ENCODE results near the gene MTA1. TPM values are rescaled to one million over a fixed set of nuclear protein-coding genes. Genes with fewer than 3 reads are reported as not detected.

Gene MTA1
- total RNA-seq, 1 experiment from 2014 or later, result 238 TPM

DNA sequence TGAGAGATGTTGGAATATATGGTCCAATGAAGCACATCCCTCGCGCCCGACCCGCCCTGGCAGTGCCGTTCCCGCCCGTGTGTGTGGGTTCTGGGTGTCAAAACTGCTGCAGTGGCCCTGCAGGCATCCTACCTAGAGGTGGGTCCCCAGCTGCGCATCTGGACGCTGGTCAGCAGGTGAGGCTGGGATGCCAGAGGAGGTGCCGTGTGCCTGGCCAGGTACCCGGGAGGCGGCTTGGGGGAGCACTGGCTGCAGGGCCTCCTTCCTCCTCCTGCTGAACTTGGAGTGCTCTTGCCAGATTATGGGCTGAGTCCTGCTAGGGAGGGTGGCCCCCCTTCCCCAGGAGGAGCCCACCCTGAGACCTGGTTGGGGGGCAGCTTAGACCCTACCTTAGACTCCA, 5.2 kb downstream of the MTA1 start:
- intact Hi-C loops (cut with micrococcal nuclease; ENCODE audit: unreplicated experiment), result no loop called here
- ChIA-PET CTCF (no interaction called here), POLR2A (ENCODE audit: low non-redundant PET) (no interaction called here)
- BruUV-seq (replicated peaks), result no TSS peak
- Histone ChIP-seq H3K4me3 (ENCODE audit: low read depth, low read length, poor library complexity, severe bottlenecking) (no peak overlapping the region), H3K4me1 (ENCODE audit: insufficient read depth, low read length, poor library complexity, severe bottlenecking) (peaks cover 16% of the 10 kb centered on the region), H3K27ac (ENCODE audit: low read depth, low read length, poor library complexity, severe bottlenecking) (no peak overlapping the region), H3K36me3 (ENCODE audit: insufficient read depth, low read length, poor library complexity, severe bottlenecking) (peaks cover 31% of the 10 kb centered on the region), H3K9me3 (ENCODE audit: low read depth, low read length, poor library complexity, severe bottlenecking) (no peaks in the 10 kb centered on the region), H3K27me3 (replicated peaks; ENCODE audit: insufficient read depth, low read depth, low read length, poor library complexity) (no peaks in the 10 kb centered on the region)
- no peak for TF ChIP-seq EZH2 (IDR thresholded peaks at IDR 0.05; ENCODE audit: borderline replicate concordance, low read depth, low read length, poor library complexity, severe bottlenecking)
- TF ChIP-seq, protein P1, sequence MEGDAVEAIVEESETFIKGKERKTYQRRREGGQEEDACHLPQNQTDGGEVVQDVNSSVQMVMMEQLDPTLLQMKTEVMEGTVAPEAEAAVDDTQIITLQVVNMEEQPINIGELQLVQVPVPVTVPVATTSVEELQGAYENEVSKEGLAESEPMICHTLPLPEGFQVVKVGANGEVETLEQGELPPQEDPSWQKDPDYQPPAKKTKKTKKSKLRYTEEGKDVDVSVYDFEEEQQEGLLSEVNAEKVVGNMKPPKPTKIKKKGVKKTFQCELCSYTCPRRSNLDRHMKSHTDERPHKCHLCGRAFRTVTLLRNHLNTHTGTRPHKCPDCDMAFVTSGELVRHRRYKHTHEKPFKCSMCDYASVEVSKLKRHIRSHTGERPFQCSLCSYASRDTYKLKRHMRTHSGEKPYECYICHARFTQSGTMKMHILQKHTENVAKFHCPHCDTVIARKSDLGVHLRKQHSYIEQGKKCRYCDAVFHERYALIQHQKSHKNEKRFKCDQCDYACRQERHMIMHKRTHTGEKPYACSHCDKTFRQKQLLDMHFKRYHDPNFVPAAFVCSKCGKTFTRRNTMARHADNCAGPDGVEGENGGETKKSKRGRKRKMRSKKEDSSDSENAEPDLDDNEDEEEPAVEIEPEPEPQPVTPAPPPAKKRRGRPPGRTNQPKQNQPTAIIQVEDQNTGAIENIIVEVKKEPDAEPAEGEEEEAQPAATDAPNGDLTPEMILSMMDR (conservative IDR thresholded peaks at IDR 0.05; ENCODE audit: low read depth, low read length), result no peak
- no peak for DNase-seq (ENCODE audit: low spot score)

DNA sequence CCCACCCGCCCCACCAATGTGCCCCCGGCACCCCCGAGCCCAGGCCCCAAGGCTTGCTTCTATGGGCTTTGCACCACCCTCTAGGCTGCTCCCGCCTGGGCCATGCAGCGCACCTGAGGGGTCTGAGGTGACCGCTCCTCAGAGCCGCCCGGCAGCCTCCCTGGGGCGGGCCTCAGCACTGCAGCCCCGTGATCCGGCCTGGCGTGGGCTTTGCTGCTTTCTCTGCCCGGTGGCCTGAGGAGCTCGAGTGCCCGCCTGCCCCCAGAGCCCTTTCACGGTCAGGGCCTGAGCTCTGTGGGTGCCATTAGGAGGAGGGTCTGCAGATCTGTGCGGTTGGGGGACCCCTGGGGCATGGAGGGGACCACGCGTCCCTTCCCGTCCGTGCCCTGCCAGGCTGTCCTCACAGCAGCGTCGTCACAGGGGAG, 6.2 kb downstream of the MTA1 start:
- Histone ChIP-seq H3K27me3 (replicated peaks; ENCODE audit: insufficient read depth, low read depth, low read length, poor library complexity) (no peaks in the 10 kb centered on the region), H3K9me3 (ENCODE audit: low read depth, low read length, poor library complexity, severe bottlenecking) (peaks cover 4% of the 10 kb centered on the region), H3K36me3 (ENCODE audit: insufficient read depth, low read length, poor library complexity, severe bottlenecking) (peaks cover 40% of the 10 kb centered on the region), H3K4me3 (ENCODE audit: low read depth, low read length, poor library complexity, severe bottlenecking) (no peak overlapping the region), H3K27ac (ENCODE audit: low read depth, low read length, poor library complexity, severe bottlenecking) (no peak overlapping the region), H3K4me1 (ENCODE audit: insufficient read depth, low read length, poor library complexity, severe bottlenecking) (peaks cover 16% of the 10 kb centered on the region)
- TF ChIP-seq, protein P1 (conservative IDR thresholded peaks at IDR 0.05; ENCODE audit: low read depth, low read length), result no peak
- no peak for TF ChIP-seq EZH2 (IDR thresholded peaks at IDR 0.05; ENCODE audit: borderline replicate concordance, low read depth, low read length, poor library complexity, severe bottlenecking)
- POLR2A ChIA-PET (ENCODE audit: low non-redundant PET), result no interaction called here
- no peak for DNase-seq (ENCODE audit: low spot score)
- BruUV-seq (replicated peaks), result no TSS peak
- intact Hi-C loops (cut with micrococcal nuclease; ENCODE audit: unreplicated experiment), result no loop called here
- CTCF ChIA-PET, result no interaction called here

DNA sequence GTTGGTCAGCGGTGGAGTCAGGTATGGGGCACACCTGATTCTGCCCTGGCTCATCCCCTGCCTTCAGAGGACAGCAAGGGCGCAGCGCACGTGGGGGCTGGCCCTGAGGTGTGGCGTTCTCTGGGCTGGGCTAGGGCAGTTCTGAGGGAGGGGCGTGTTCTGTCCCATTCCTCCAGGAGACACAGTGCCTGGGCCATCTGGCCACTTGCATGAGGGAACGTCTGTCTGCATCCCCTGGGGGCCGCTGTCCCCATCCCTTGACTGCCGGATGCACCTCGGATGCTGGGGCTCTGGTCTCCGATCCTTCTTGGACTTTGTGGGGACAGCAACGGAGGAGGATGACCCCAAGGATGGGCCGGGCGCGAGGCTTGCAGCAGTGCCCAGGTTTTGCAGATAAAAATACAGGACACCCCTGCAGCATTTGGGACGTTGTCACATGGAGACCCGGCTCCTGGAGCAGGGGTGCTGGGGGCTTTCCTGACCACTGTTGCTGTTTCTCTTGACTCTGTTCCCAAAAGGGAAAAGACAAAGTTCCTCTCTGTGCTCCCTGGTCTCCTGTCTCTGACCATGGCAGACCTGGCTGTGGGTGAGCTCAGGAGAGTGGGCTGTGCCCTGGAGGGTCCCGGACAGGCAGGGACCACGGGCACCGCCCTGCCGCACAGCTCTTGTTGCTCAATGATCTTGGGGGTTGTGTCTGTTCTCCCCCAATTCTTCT, 6.9 kb downstream of the MTA1 start:
- DNase-seq (ENCODE audit: low spot score), result no peak
- no peak for TF ChIP-seq EZH2 (IDR thresholded peaks at IDR 0.05; ENCODE audit: borderline replicate concordance, low read depth, low read length, poor library complexity, severe bottlenecking)
- TF ChIP-seq, protein P1 (conservative IDR thresholded peaks at IDR 0.05; ENCODE audit: low read depth, low read length), result no peak
- Histone ChIP-seq H3K4me3 (ENCODE audit: low read depth, low read length, poor library complexity, severe bottlenecking) (no peak overlapping the region), H3K27ac (ENCODE audit: low read depth, low read length, poor library complexity, severe bottlenecking) (no peak overlapping the region), H3K36me3 (ENCODE audit: insufficient read depth, low read length, poor library complexity, severe bottlenecking) (peaks cover 46% of the 10 kb centered on the region), H3K27me3 (replicated peaks; ENCODE audit: insufficient read depth, low read depth, low read length, poor library complexity) (no peaks in the 10 kb centered on the region), H3K9me3 (ENCODE audit: low read depth, low read length, poor library complexity, severe bottlenecking) (peaks cover 4% of the 10 kb centered on the region), H3K4me1 (ENCODE audit: insufficient read depth, low read length, poor library complexity, severe bottlenecking) (peaks cover 9% of the 10 kb centered on the region)
- no TSS peak for BruUV-seq (replicated peaks)
- POLR2A ChIA-PET (ENCODE audit: low non-redundant PET), result no interaction called here
- intact Hi-C loops (cut with micrococcal nuclease; ENCODE audit: unreplicated experiment), result no loop called here
- CTCF ChIA-PET, result no interaction called here
